Osteocyte (in vitro differentiated cells): ENCODE results near the gene CALR3. TPM values are rescaled to one million over a fixed set of nuclear protein-coding genes. Genes with fewer than 3 reads are reported as not detected.

Experiments
- DNase-seq: peaks from one replicate; pipeline ENCODE4 v3.0.0; 2021; ENCODE audit warnings: mixed read lengths; ENCODE audit not compliant: unreplicated experiment; ENCODE audit errors: extremely low spot score
- H3K27ac Mint-ChIP-seq: one replicate; pipeline ENCODE4 v1.8.0; 2021; ENCODE audit warnings: mild to moderate bottlenecking, mixed read lengths; ENCODE audit not compliant: unreplicated experiment
- H3K27me3 Mint-ChIP-seq: one replicate; pipeline ENCODE4 v1.8.0; 2021; ENCODE audit warnings: mixed read lengths; ENCODE audit not compliant: unreplicated experiment
- H3K36me3 Mint-ChIP-seq: one replicate; pipeline ENCODE4 v1.8.0; 2021; ENCODE audit warnings: mixed read lengths; ENCODE audit not compliant: unreplicated experiment
- H3K4me1 Mint-ChIP-seq: one replicate; pipeline ENCODE4 v1.8.0; 2021; ENCODE audit warnings: mixed read lengths; ENCODE audit not compliant: unreplicated experiment
- H3K4me3 Mint-ChIP-seq: one replicate; pipeline ENCODE4 v1.8.0; 2021; ENCODE audit warnings: mild to moderate bottlenecking, moderate library complexity, mixed read lengths; ENCODE audit not compliant: unreplicated experiment
- H3K9me3 Mint-ChIP-seq: one replicate; pipeline ENCODE4 v1.8.0; 2021; ENCODE audit warnings: mixed read lengths; ENCODE audit not compliant: unreplicated experiment
- total RNA-seq: library from RNA; stranded (reverse); gene quantifications from 2 replicates; pipeline ENCODE4 v1.2.1, GENCODE V29; 2021
- TF ChIP-seq, protein P1 (sequence below): fragments of 200-600 bp; sonication (generic); IDR thresholded peaks from 2 replicates; pipeline ENCODE4 v1.5.0; 2021; ENCODE audit warnings: antibody characterized with exemption, mild to moderate bottlenecking, moderate library complexity

The CALR3 gene
- total RNA-seq, 1 donor from 2014 or later, result not detected

DNA sequence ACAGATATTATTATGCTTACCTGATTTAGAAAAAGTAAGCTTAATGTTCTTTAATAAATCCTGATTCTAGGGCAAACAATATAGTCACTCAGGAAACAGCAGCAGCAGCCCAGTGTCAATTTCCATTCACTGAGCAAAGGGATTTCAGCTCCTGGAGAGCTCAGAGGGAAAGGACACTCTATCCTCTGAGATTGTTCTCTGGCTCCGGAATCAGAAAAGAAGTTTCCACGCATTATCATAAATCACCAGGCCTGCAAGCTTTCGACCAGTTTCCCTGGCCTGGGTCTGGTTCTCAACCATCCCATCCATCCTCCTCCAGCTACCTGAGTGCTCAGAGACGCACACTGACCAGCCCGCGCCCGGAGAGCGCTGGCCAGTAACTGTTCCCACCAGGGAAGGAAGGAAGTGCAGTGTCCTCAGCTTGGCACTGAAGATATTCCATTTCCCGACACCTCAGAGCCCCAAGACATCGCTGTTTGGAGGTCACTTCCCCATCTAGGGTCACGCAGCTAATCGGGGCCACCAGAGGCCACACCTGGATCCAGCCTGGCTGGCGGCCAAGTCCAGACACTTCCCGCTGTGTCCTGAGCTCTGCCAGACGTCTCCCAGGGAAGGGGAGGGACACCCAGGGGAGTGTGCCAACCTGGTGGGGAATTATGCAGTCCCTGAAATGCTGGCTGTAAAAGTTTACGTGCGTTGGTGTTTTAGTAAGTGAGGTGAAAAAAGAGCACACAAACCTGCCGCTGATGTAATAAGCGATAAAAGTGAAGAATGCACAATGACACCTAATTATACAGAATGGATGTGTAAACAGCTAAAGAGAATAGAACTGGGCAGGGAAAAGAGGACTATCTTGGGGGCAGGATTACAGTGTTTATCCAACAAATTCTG lies 53.3 kb downstream of the CALR3 start:
- Mint-ChIP-seq H3K27ac (peak overlapping the region; percentile 66), H3K9me3 (no peaks in the 10 kb centered on the region), H3K36me3 (peaks cover 5% of the 10 kb centered on the region), H3K4me3 (no peak overlapping the region), H3K27me3 (no peaks in the 10 kb centered on the region), H3K4me1 (peaks cover 47% of the 10 kb centered on the region)
- TF ChIP-seq, protein P1, sequence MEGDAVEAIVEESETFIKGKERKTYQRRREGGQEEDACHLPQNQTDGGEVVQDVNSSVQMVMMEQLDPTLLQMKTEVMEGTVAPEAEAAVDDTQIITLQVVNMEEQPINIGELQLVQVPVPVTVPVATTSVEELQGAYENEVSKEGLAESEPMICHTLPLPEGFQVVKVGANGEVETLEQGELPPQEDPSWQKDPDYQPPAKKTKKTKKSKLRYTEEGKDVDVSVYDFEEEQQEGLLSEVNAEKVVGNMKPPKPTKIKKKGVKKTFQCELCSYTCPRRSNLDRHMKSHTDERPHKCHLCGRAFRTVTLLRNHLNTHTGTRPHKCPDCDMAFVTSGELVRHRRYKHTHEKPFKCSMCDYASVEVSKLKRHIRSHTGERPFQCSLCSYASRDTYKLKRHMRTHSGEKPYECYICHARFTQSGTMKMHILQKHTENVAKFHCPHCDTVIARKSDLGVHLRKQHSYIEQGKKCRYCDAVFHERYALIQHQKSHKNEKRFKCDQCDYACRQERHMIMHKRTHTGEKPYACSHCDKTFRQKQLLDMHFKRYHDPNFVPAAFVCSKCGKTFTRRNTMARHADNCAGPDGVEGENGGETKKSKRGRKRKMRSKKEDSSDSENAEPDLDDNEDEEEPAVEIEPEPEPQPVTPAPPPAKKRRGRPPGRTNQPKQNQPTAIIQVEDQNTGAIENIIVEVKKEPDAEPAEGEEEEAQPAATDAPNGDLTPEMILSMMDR, result no peak
- no peak for DNase-seq

DNA sequence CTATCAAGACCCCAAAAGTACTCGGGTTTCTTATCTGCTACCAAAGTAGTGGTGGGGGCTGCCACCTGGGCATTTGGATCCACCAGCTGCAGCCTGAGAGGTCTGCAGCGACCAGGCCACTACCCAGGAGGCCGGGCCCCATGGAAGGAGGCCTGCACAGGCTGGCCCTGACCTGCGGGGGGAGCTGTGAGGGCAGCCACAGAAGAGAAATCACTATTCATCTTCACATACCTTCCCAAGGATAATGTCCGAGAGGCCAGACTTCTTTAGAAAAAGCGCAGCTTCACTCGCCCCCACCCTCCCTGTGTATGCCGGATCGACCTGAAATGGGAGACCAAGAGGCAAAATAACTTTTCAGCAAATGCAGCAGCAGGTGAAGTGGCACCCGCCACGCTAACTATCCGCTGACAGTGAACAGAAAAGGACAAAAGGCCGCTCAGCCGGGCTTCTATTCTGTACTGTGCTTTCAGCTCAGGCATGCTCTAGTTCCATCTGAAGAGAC lies 54.3 kb downstream of the CALR3 start:
- H3K27me3 Mint-ChIP-seq, result no peaks in the 10 kb centered on the region
- TF ChIP-seq, protein P1, result peak; percentile 50
- no peak overlapping the region for H3K4me3 Mint-ChIP-seq
- peaks cover 13% of the 10 kb centered on the region for H3K36me3 Mint-ChIP-seq
- no peak overlapping the region for H3K27ac Mint-ChIP-seq
- no peak for DNase-seq
- H3K9me3 Mint-ChIP-seq, result peaks cover 4% of the 10 kb centered on the region
- H3K4me1 Mint-ChIP-seq, result peaks cover 47% of the 10 kb centered on the region

DNA sequence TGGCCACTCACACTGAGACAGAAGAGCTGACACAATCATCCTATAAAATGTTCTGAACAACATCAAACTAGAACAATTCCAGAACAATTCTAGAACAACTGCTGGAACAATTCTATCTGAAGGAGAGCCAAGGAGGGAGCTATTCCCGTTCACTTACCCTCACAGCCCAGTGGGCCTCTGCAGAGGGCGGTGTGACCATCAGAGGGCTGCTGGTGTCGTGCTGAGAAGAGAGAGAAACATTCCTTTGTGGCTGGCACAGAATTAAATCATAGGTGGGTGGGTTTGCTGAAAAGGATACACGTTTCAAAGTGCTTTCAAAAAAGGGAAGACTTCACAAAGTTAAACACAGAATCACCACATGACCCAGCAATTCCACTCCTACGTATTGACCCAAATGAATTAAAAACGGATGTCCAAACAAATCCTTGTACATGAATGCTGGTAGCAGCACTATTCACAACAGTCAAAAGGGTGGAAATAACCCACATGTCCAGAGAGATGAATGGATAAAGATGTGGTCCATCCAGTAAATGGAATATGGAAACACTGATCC lies 59.1 kb downstream of the CALR3 start:
- H3K27me3 Mint-ChIP-seq, result no peaks in the 10 kb centered on the region
- H3K27ac Mint-ChIP-seq, result peak overlapping the region; percentile 95
- H3K9me3 Mint-ChIP-seq, result peaks cover 4% of the 10 kb centered on the region

DNA sequence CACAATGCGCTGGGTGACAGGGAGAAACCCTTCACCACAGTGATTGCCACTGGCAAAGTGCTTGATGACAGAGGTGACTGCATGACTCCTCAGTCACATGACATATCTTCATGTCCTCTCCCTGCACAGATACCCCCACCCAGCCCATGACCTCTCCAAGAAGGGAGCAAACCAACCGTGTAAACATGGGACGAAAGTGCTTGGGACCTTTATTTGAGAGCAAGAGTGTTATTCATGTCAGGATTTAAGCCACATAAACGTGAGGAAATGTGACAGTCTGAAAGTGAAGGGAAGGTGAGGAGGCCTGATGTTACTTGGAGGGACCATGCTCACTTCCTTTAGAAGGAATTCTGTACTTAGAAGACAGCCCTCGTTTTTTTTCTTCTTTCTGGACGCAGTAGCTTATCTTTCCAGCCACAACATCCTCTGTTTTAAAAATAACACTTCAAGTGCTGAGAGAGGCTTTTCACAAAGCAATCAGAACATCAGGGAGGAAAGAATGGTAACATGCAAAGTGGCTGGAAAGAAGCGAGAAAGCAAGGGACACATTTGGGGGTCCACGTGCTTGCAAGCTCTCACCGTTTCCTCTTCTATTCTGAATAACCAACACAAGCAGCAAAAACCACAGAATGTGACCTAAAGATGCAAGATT lies 59.8 kb downstream of the CALR3 start:
- peaks cover 4% of the 10 kb centered on the region for H3K9me3 Mint-ChIP-seq
- TF ChIP-seq, protein P1, result no peak
- no peaks in the 10 kb centered on the region for H3K27me3 Mint-ChIP-seq
- H3K4me1 Mint-ChIP-seq, result peaks cover 34% of the 10 kb centered on the region
- H3K36me3 Mint-ChIP-seq, result peaks cover 21% of the 10 kb centered on the region
- no peak for DNase-seq
- peak overlapping the region; percentile 19 for H3K4me3 Mint-ChIP-seq
- peak overlapping the region; percentile 95 for H3K27ac Mint-ChIP-seq

More for the DNA sequence above, 59.1 kb downstream of the CALR3 start:
- peaks cover 19% of the 10 kb centered on the region for H3K36me3 Mint-ChIP-seq
- H3K4me3 Mint-ChIP-seq, result peak overlapping the region; percentile 19
- peaks cover 38% of the 10 kb centered on the region for H3K4me1 Mint-ChIP-seq
- TF ChIP-seq, protein P1, result peak; percentile 6
- no peak for DNase-seq
